Stimulated activated CD8-positive, alpha-beta memory T cell treated with anti-CD3 and anti-CD28 coated beads, Interleukin-12 subunit alpha, Interleukin-12 subunit beta, amount 100 ng/mL, for 24 hours (primary cell): ENCODE data around the gene WDR54.
"Not testable (repeated sequence)": the region's sequence is repeated elsewhere in the genome, so short reads cannot be mapped to it uniquely, and the experiment has no call there.

Experiments
- DNase-seq: peaks from one replicate; pipeline ENCODE4 v3.0.0-alpha.2; 2020; ENCODE audit errors: extremely low read depth

WDR54 gene

GRCh38 chr2:74406035-74406434 lies 15.5 kb upstream of the WDR54 start:
- DNase-seq: no peak

- DNase-seq: no peak
These were observed 13.8 kb upstream of the WDR54 start for GRCh38 chr2:74407682-74408081.

- no peak for DNase-seq
These were observed 8.4 kb upstream of the WDR54 start for GRCh38 chr2:74413001-74413698.

GRCh38 chr2:74414441-74414840 lies 7.1 kb upstream of the WDR54 start:
- no peak for DNase-seq

GRCh38 chr2:74414881-74415761 lies 6.4 kb upstream of the WDR54 start:
- DNase-seq: no peak

- no peak for DNase-seq
These were observed 5.7 kb upstream of the WDR54 start for GRCh38 chr2:74415762-74416395.

- no peak for DNase-seq
These were observed 4.8 kb upstream of the WDR54 start for GRCh38 chr2:74416778-74417177.

GRCh38 chr2:74417197-74417596 lies 4.3 kb upstream of the WDR54 start:
- DNase-seq: no peak

GRCh38 chr2:74417763-74418162 lies 3.8 kb upstream of the WDR54 start:
- DNase-seq: no peak

- DNase-seq: no peak
These were observed 3.2 kb upstream of the WDR54 start for GRCh38 chr2:74418312-74418711.

- no peak for DNase-seq
These were observed 2.2 kb upstream of the WDR54 start for GRCh38 chr2:74419345-74419744.

- no peak for DNase-seq
These were observed 1.5 kb upstream of the WDR54 start for GRCh38 chr2:74420006-74420405.

GRCh38 chr2:74420443-74421103 lies 957 bp upstream of the WDR54 start:
- DNase-seq: not testable (repeated sequence)

- no peak for DNase-seq
These were observed 1.9 kb downstream of the WDR54 start for GRCh38 chr2:74423231-74424095.

- DNase-seq: no peak
These were observed 2.8 kb downstream of the WDR54 start for GRCh38 chr2:74424139-74424992.

- no peak for DNase-seq
These were observed 3.5 kb downstream of the WDR54 start for GRCh38 chr2:74424995-74425406.

GRCh38 chr2:74425523-74425922 lies 4.0 kb downstream of the WDR54 start:
- DNase-seq: no peak

- no peak for DNase-seq
These were observed 4.7 kb downstream of the WDR54 start for GRCh38 chr2:74426181-74426758.

GRCh38 chr2:74427551-74427950 lies 6.0 kb downstream of the WDR54 start:
- no peak for DNase-seq

GRCh38 chr2:74428675-74429074 lies 7.1 kb downstream of the WDR54 start:
- no peak for DNase-seq
